Spleen (tissue), 7 donors: Measurements from ENCODE around the gene TRAF7.

Source experiments
- CTCF ChIP-seq, 11 experiments: fragments of 200-600 bp in 7 of 11; fragments of 450-650 bp in 4 of 11; sonication (generic) in 4 of 11; IDR thresholded peaks in 8 of 11; conservative IDR thresholded peaks in 3 of 11; 1 replicate in 7 of 11; 2 replicates in 4 of 11; pipeline versions ENCODE4 v1.4.0 to v1.8.0; 2016 to 2021; ENCODE audit warnings: antibody characterized with exemption in 11 of 11, inconsistent platforms in 4 of 11, mild to moderate bottlenecking in 1 of 11
- POLR2A ChIP-seq, 3 donors: fragments of 450-650 bp; IDR thresholded peaks; one replicate each; pipeline ENCODE4 v1.5.1; 2017; ENCODE audit warnings: antibody characterized with exemption in 3 of 3, mild to moderate bottlenecking in 1 of 3
- donor health status: DM: no; HTN: no; CAD: no; lungs with moderate emphysema.
- donor health status: DM: no; HTN: no; CAD: no.
- donor health status: DM: no; HTN: no; CAD: no.

GRCh38 chr16:2171601-2172178 is 16.1 kb downstream of the TRAF7 start:
- TF ChIP-seq POLR2A (IDR thresholded peaks at IDR 0.05) (no peak), CTCF (IDR thresholded peaks at IDR 0.05 in 8 of 11, conservative IDR thresholded peaks at IDR 0.05 in 3 of 11) (no peak)
